Lower leg skin (tissue), 4 donors: Measurements from ENCODE around the gene NRTN. TPM values are rescaled to one million over a fixed set of nuclear protein-coding genes. Genes with fewer than 3 reads are reported as not detected.

Source experiments
- DNase-seq, 2 donors: peaks; one replicate each; pipeline ENCODE4 v3.0.0-alpha.2; 2019; ENCODE audit warnings: low spot score in 2 of 2
- H3K4me3 ChIP-seq: fragments of 200-600 bp; sonication (generic); 2 replicates; pipeline ENCODE4 v1.5.1; 2017; ENCODE audit warnings: mild to moderate bottlenecking, low read depth; ENCODE audit not compliant: poor library complexity, severe bottlenecking
- POLR2A ChIP-seq, 2 donors: fragments of 450-650 bp; IDR thresholded peaks; one replicate each; pipeline ENCODE4 v1.6.1; 2016 to 2017; ENCODE audit warnings: antibody characterized with exemption in 2 of 2, mild to moderate bottlenecking in 1 of 2, moderate library complexity in 1 of 2
- WGBS, 2 donors: methylation state at CpG; one replicate each; pipeline ENCODE4 v1.1.5; 2018; 5-methylcytosine and 5-hydroxymethylcytosine counted together
- intact Hi-C: fragments of 100-400 bp; cut with DNase I; formaldehyde crosslinking; loops from one replicate; pipeline ENCODE4 v1.15.0; 2023; ENCODE audit warnings: low total_unique reads
- total RNA-seq, 4 donors: library from RNA; depleted of rRNA; stranded (reverse); fragments of >200 nt; gene quantifications; one replicate each; pipeline ENCODE4 v1.1.0, GENCODE V29; 2016
- TF ChIP-seq, protein P1 (sequence below), 3 donors: fragments of 450-650 bp; IDR thresholded peaks; one replicate each; pipeline ENCODE4 v1.5.1; 2016; ENCODE audit warnings: antibody characterized with exemption in 3 of 3, mild to moderate bottlenecking in 3 of 3, moderate library complexity in 2 of 3

The NRTN gene
- total RNA-seq, 4 donors from 2014 or later = 6.5 to 7.9 (median 7.2) TPM

DNA sequence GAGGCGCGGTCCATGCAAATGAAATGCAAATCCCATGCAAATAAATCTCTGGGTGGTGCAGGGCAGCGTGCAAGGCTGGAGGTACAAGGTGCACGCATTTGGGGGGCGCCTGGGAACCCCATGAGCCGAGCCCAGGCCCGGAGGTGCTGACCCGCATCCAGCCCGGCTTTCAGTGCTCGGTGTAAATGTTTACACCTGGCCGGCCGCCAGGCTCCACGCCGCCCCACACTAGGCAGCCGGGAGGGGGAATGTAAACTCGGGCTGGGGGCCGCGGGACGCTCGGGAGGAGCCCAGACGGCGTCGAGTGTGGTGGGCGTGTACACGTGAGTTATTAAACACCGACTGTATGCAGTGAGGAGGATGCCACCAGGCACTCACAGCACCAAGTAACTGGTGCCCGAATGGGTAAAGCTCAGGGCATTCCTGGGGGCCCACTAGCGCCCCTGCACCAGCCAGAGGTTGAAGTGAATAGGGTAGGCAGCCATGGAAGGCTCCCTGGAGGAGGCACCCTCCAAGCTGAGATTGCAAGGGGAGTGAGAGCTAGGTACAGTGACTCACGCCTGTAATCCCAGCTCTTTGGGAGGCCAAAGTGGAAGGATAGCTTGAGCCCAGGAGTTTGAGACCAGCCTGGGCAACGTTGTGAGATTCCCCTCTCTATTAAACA, 17.4 kb downstream of the NRTN start:
- H3K4me3 ChIP-seq = no peak overlapping the region
- intact Hi-C loops = no loop called here
- 49 to 58% methylated on average over 29 to 30 of the region's 30 CpGs for WGBS, 2 donors
- no peak for TF ChIP-seq POLR2A (IDR thresholded peaks at IDR 0.05)
- TF ChIP-seq, protein P1, sequence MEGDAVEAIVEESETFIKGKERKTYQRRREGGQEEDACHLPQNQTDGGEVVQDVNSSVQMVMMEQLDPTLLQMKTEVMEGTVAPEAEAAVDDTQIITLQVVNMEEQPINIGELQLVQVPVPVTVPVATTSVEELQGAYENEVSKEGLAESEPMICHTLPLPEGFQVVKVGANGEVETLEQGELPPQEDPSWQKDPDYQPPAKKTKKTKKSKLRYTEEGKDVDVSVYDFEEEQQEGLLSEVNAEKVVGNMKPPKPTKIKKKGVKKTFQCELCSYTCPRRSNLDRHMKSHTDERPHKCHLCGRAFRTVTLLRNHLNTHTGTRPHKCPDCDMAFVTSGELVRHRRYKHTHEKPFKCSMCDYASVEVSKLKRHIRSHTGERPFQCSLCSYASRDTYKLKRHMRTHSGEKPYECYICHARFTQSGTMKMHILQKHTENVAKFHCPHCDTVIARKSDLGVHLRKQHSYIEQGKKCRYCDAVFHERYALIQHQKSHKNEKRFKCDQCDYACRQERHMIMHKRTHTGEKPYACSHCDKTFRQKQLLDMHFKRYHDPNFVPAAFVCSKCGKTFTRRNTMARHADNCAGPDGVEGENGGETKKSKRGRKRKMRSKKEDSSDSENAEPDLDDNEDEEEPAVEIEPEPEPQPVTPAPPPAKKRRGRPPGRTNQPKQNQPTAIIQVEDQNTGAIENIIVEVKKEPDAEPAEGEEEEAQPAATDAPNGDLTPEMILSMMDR (IDR thresholded peaks at IDR 0.05) = no peak
- no peak for DNase-seq

DNA sequence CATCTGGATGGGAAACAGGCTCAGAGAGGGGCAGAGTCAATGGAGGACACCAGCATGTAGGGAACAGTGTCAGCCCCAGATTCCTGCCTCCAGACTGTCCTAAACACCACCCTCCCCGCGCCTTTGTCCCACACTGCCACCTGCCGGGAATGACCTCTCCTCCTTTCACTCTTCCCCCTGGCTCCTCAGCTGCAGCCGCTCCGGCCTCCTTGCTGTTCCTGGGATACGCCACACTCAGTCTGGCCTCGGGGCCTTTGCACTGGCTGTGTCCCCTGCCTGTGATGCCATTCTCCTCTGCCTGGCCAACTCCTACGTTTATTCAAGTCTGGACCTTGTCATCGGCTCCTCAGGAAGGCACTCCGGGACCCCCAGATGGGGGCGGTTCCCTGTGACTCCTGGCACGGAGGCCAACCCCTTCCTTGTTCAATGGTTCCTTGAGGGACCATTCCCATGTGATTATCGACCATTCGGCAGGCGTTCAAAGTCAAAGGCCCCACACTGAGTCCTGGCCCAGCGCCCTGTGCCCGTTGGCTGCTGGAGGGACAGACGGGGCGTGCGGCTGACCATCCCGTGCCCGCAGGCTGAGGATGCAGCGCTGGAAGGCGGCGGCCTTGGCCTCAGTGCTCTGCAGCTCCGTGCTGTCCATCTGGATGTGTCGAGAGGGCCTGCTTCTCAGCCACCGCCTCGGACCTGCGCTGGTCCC, 18.9 kb downstream of the NRTN start:
- no peak for DNase-seq
- WGBS, 2 donors = 77 to 78% methylated on average over 25 to 30 of the region's 30 CpGs
- intact Hi-C loops = no loop called here
- no peak overlapping the region for H3K4me3 ChIP-seq
- TF ChIP-seq, protein P1 (IDR thresholded peaks at IDR 0.05) = no peak
- TF ChIP-seq POLR2A (IDR thresholded peaks at IDR 0.05) = no peak

DNA sequence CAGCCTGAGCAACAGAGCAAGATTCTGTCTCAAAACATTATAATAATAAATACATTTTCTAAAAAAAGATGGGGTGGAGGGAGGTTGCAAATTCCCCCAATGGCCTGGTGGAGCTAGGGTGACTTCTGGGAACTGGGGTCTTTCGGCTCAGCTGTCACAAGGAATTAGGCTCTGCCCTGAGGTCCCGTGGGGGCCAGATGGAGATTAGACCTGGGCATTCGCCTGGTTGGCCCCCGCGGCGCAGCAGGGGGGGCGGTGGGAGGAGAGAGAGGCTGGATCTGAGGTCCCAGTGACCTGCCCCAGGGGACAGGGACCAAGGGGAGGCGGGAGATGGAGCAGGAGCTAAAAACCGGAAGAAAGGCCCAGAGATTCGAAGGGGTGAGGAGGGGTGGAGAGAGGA, 19.9 kb downstream of the NRTN start:
- DNase-seq = no peak
- no peak overlapping the region for H3K4me3 ChIP-seq
- WGBS, 2 donors = 76 to 80% methylated on average over 10 of the region's 10 CpGs
- intact Hi-C loops = no loop called here
- no peak for TF ChIP-seq POLR2A (IDR thresholded peaks at IDR 0.05)
- TF ChIP-seq, protein P1 (IDR thresholded peaks at IDR 0.05) = no peak

DNA sequence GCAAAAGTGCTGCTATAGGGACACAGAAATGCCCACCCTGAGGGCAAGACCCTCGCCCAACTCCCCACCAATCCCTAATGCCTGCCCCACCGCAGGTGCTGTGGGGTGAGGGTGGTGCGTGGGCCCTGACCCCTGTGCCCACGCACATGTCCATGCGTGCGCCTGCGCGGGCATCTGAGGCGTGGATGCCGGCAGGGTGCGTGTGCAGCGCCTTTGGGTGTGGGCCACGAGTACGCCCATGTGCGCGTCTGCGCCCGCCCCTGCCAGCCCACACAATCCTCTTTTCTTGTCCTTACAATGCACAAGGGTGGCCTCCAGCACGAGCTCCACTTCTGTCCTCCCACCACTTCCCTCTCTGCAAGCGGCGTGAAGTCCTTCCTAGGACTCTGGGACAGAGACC, 20.3 kb downstream of the NRTN start:
- no peak for DNase-seq
- intact Hi-C loops = no loop called here
- no peak for TF ChIP-seq POLR2A (IDR thresholded peaks at IDR 0.05)
- TF ChIP-seq, protein P1 (IDR thresholded peaks at IDR 0.05) = no peak
- H3K4me3 ChIP-seq = no peak overlapping the region
- 49 to 53% methylated on average over 19 to 21 of the region's 21 CpGs for WGBS, 2 donors

DNA sequence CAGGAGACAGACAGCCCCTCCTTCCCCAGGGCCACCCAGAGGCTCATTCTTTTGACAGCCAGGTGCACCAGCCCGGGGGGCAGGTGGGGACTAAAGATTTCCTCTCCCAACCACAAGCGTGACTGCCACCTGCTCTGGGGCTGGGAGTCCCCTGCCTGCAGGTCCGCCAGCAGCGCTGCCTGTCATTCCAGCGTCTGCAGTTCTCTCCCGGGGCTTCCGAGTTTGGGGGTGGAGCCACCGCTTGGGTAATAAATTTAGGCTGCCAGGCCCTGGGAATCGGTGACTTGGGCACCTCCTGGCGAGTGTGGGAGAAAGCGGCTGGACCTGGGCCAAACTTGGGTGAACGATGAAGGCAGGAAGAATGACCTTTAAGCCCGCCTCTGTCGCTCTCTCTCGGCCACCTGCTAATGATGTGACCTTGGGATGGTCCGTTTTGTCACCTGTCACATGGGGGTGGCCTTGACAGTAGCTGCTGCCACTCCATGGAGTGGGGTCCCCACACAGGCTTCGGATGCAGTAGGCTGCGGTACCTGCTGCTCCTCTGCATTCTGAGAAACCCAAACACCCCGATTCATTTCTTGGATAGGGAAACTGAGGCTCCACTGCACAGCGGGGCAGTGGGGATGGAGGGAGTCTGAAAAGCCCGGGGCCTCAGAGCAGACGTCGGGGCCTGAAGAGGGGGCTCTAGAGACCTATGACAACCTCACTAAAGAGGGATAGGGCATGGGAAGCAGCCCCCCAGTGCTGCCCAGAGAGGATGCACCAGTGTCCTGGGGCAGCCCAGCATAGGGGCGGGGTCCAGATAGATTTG, 21.9 kb downstream of the NRTN start:
- DNase-seq = peak in 1 of 2 donors; percentile 90
- no peak overlapping the region for H3K4me3 ChIP-seq
- TF ChIP-seq POLR2A (IDR thresholded peaks at IDR 0.05) = no peak
- TF ChIP-seq, protein P1 (IDR thresholded peaks at IDR 0.05) = peak in 1 of 3 donors; percentile 26
- 23 to 33% methylated on average over 12 to 24 of the region's 24 CpGs for whole genome bisulfite sequencing, 2 donors
- intact Hi-C loops = no loop called here
